Tibial nerve (tissue), 4 donors: ENCODE data around the gene ARID1B.

Experiments
- CTCF ChIP-seq, 5 experiments: fragments of 200-600 bp in 3 of 5; fragments of 450-650 bp in 2 of 5; sonication (generic) in 3 of 5; IDR thresholded peaks; one replicate each; pipeline ENCODE4 v1.5.1; 2016 to 2019; ENCODE audit warnings: antibody characterized with exemption in 5 of 5, mild to moderate bottlenecking in 3 of 5, moderate library complexity in 2 of 5
- EP300 ChIP-seq, 2 donors: sonication (generic); formaldehyde crosslinking; IDR thresholded peaks; one replicate each; pipeline ENCODE4 v1.6.1; 2017; ENCODE audit warnings: antibody characterized with exemption in 2 of 2, mild to moderate bottlenecking in 1 of 2
- POLR2A ChIP-seq, 2 donors: fragments of 450-650 bp; IDR thresholded peaks; one replicate each; pipeline ENCODE4 v1.6.1; 2017; ENCODE audit warnings: antibody characterized with exemption in 2 of 2, mild to moderate bottlenecking in 2 of 2, moderate library complexity in 2 of 2

DNA sequence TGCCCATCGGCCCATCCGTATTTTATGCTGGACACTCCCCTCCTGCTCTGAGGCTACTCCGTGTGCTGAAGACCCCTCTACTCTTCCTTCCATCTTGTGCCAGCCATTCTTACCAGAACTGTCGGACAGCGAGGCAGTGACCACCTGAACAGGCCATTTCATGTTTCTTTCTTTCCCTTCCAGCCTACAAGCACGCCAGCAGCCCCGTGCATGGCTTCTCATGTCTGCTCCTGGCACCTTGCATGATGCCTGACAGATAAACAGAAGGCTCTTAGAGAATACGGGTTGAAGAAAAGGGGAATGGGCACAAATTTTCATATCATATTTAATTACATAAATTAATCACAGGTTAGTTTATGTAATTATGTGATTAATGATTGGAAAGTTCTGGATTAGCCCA, 95.7 kb downstream of the ARID1B start:
- TF ChIP-seq CTCF (IDR thresholded peaks at IDR 0.05), result no peak
- TF ChIP-seq EP300 (IDR thresholded peaks at IDR 0.05), result no peak
- no peak for TF ChIP-seq POLR2A (IDR thresholded peaks at IDR 0.05)
